Mesothelial cell of epicardium (in vitro differentiated cells): Measurements from ENCODE around the gene HSD17B2. TPM values are rescaled to one million over a fixed set of nuclear protein-coding genes. Genes with fewer than 3 reads are reported as not detected.

Experiments used
- DNase-seq, 2 experiments: peaks; one replicate each; pipeline ENCODE4 v3.0.0; 2021; ENCODE audit warnings: low spot score in 2 of 2; ENCODE audit not compliant: unreplicated experiment in 2 of 2
- H3K27ac Mint-ChIP-seq: 2 replicates; pipeline ENCODE4 v1.8.0; 2021; ENCODE audit warnings: mixed read lengths
- H3K27me3 Mint-ChIP-seq: 2 replicates; pipeline ENCODE4 v1.8.0; 2021; ENCODE audit warnings: low read depth, mixed read lengths
- H3K36me3 Mint-ChIP-seq: 2 replicates; pipeline ENCODE4 v1.8.0; 2021; ENCODE audit warnings: mixed read lengths
- H3K4me1 Mint-ChIP-seq: 2 replicates; pipeline ENCODE4 v1.8.0; 2021; ENCODE audit warnings: mixed read lengths
- H3K4me3 Mint-ChIP-seq: 2 replicates; pipeline ENCODE4 v1.8.0; 2021; ENCODE audit warnings: mild to moderate bottlenecking, moderate library complexity, mixed read lengths
- H3K9me3 Mint-ChIP-seq: 2 replicates; pipeline ENCODE4 v1.8.0; 2021; ENCODE audit warnings: mixed read lengths
- CTCF ChIP-seq: fragments of 200-600 bp; sonication (generic); IDR thresholded peaks from one replicate; pipeline ENCODE4 v1.5.0; 2021; ENCODE audit warnings: antibody characterized with exemption; ENCODE audit not compliant: unreplicated experiment
- total RNA-seq: library from RNA; stranded (reverse); gene quantifications from 3 replicates; pipeline ENCODE4 v1.2.1, GENCODE V29; 2021

The HSD17B2 gene
- total RNA-seq, 1 donor from 2014 or later, result 3.1 TPM

- DNase-seq, result no peak
- H3K36me3 Mint-ChIP-seq, result no peaks in the 10 kb centered on the region
- peaks cover 10% of the 10 kb centered on the region for H3K4me1 Mint-ChIP-seq
- H3K9me3 Mint-ChIP-seq, result no peaks in the 10 kb centered on the region
- H3K27me3 Mint-ChIP-seq, result peaks cover 25% of the 10 kb centered on the region
- H3K4me3 Mint-ChIP-seq, result no peak overlapping the region
- no peak for TF ChIP-seq CTCF
- no peak overlapping the region for H3K27ac Mint-ChIP-seq
These were observed 14.4 kb downstream of the HSD17B2 start for GRCh38 chr16:82049484-82049883.

GRCh38 chr16:82050506-82050905 lies 15.5 kb downstream of the HSD17B2 start:
- no peak for TF ChIP-seq CTCF
- Mint-ChIP-seq H3K36me3 (no peaks in the 10 kb centered on the region), H3K4me3 (no peak overlapping the region), H3K27ac (no peak overlapping the region), H3K9me3 (no peaks in the 10 kb centered on the region), H3K27me3 (peaks cover 25% of the 10 kb centered on the region), H3K4me1 (peaks cover 6% of the 10 kb centered on the region)
- no peak for DNase-seq

GRCh38 chr16:82050909-82051357 lies 15.9 kb downstream of the HSD17B2 start:
- no peaks in the 10 kb centered on the region for H3K36me3 Mint-ChIP-seq
- H3K9me3 Mint-ChIP-seq, result no peaks in the 10 kb centered on the region
- no peak for TF ChIP-seq CTCF
- no peak overlapping the region for H3K4me3 Mint-ChIP-seq
- DNase-seq, result no peak
- peaks cover 2% of the 10 kb centered on the region for H3K4me1 Mint-ChIP-seq
- H3K27me3 Mint-ChIP-seq, result peaks cover 25% of the 10 kb centered on the region
- H3K27ac Mint-ChIP-seq, result no peak overlapping the region

GRCh38 chr16:82051656-82052055 lies 16.6 kb downstream of the HSD17B2 start:
- DNase-seq, result no peak
- Mint-ChIP-seq H3K27me3 (peaks cover 25% of the 10 kb centered on the region), H3K4me1 (no peaks in the 10 kb centered on the region), H3K27ac (no peak overlapping the region), H3K36me3 (no peaks in the 10 kb centered on the region), H3K4me3 (no peak overlapping the region), H3K9me3 (no peaks in the 10 kb centered on the region)
- TF ChIP-seq CTCF, result no peak

- Mint-ChIP-seq H3K9me3 (no peaks in the 10 kb centered on the region), H3K36me3 (no peaks in the 10 kb centered on the region), H3K27ac (no peak overlapping the region), H3K27me3 (peaks cover 14% of the 10 kb centered on the region), H3K4me3 (no peak overlapping the region), H3K4me1 (peaks cover 8% of the 10 kb centered on the region)
- no peak for DNase-seq
- TF ChIP-seq CTCF, result no peak
These were observed 20.1 kb downstream of the HSD17B2 start for GRCh38 chr16:82055117-82055516.
